HG03342 (cell line): ENCODE data around the gene CDK2.

Experiments used
- ATAC-seq: cut with Tn5 transposase; IDR thresholded peaks from one replicate; pipeline ENCODE4 v1.9.1; 2021; ENCODE audit warnings: mild to moderate bottlenecking, moderate library complexity; ENCODE audit not compliant: unreplicated experiment

CDK2 gene

GRCh38 chr12:56010111-56010570 is 43.5 kb downstream of the CDK2 start:
- ATAC-seq = no peak

- no peak for ATAC-seq
These were observed 45.0 kb downstream of the CDK2 start for GRCh38 chr12:56011509-56012090.

DNA sequence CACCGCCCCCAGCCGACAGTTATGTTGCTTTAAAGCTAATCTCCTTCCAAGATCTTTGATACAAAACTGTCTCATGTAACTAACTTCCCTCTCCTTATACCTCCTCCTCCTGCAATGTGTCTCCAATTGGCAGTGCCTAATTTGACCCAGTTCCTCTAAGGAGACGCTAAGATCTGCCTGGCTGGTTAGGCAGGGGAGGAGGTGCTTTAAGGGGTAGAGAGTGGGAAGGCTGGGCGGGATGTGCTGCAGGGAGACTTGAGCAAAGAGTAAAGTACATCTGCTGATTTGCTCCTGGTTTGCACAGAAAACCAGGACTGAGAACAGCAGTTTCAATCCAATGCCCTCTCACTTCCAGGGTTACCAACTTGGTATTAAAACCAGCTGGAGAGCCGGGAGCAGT is 46.9 kb downstream of the CDK2 start:
- ATAC-seq = no peak

- ATAC-seq = no peak
These were observed 47.6 kb downstream of the CDK2 start for GRCh38 chr12:56014205-56014604.

- ATAC-seq = no peak
These were observed 50.6 kb downstream of the CDK2 start for GRCh38 chr12:56017181-56017580.

- ATAC-seq = no peak
These were observed 51.7 kb downstream of the CDK2 start for GRCh38 chr12:56018356-56018755.

DNA sequence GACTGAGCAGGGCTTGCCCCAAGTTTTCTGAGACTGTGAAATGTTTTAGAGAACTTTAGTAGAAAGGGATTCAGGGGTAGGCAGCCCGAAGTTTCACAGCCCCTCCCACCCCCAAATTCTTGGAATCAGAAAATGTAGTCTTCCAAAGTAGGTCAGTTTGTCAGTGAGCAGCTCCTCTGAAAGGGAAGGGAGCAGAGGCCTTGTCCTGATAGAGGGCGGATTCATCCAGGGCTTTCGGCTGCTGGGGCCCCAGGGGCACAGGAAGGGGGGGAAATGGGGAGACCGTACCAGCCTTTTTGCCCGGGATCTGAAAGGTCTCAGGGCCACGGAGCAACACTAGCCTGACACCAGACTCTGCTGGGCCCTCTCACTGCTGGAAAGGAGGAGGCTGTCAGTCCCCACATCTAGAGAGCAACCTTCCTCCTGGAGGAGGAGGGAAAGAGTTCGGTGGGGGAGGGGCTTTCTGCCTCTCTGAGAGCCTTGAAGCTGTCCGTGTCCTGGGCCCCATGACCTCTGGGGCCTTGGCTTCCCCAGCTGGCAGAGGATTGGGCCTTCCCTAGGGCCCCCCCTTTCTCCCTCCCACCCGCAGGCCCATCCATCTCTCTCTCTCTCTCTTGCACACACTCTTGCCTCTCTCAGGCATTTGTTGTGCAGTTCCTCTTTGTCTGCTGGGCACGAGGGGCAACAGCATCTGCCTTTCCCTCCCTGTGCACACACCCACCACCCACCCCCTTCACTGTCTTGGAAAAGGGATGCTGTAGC is 54.0 kb downstream of the CDK2 start, which contains the start of gene IKZF4:
TSS of gene IKZF4 (plus strand) at position 621 of the 762 bp plus-strand sequence. CDS start 451 bp downstream, outside the sequence.
- ATAC-seq = no peak

DNA sequence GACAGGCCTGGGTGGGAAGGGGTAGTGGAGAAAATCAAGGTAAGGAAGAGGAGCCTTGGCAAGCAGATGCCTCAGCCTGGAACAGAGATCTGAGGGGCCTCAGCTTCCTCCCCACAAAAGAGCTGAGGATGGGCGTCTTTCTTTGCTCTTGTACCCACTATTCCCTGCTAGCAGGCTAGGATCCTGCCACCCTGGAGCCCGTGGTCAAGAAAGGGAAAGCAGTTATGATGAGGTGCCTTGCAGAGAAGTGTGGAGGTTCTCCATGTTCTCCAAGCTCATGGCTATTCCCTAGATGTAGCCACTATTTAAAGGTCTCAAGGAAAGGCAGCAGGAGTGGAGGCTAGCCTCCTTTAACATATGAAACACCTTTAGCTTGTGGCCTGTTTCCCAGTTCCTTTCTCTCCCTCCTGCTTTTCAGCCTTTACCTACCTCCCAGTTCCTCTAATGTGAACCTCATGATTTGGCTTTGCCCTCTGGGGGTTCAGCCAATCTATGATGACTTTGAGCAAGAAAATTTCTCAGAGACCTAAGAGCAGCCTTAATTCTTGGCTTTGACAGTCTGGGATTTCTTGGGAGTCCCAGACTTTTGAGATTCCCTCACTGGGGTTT is 55.4 kb downstream of the CDK2 start:
- ATAC-seq = no peak
